ENCODE measurements around the gene ARL3. TPM values are rescaled to one million over a fixed set of nuclear protein-coding genes. Genes with fewer than 3 reads are reported as not detected.

The ARL3 gene
- total RNA-seq, 1 donor from 2014 or later: 15.4 TPM

DNA sequence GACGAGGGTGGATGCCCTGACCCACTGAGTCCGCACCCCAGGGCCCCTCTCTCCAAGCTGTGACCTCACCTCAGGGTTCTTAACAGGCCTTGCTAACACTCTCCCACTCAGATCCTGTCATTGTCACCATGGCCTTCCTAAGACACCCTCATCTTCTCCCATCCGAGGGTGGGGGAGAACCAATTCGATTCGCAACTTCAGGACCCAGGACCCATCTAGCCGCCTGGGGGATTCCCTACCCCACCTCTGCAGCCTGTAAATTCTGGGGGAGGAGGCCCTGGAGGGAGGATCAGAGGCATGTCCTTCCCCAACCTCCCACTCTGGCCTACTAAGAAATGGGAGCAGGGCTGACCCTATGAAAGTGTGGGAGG is 52.6 kb downstream of the ARL3 start:
- ATAC-seq (peak; percentile 3), DNase-seq (ENCODE audit: missing footprints) (no peak)
- intact Hi-C loops (cut with DNase I): no loop called here

GRCh38 chr10:102660888-102661657 is 53.1 kb downstream of the ARL3 start:
- intact Hi-C loops (cut with DNase I): no loop called here
- peak; percentile 87 for DNase-seq (ENCODE audit: missing footprints)
- ATAC-seq: peak; percentile 77

DNA sequence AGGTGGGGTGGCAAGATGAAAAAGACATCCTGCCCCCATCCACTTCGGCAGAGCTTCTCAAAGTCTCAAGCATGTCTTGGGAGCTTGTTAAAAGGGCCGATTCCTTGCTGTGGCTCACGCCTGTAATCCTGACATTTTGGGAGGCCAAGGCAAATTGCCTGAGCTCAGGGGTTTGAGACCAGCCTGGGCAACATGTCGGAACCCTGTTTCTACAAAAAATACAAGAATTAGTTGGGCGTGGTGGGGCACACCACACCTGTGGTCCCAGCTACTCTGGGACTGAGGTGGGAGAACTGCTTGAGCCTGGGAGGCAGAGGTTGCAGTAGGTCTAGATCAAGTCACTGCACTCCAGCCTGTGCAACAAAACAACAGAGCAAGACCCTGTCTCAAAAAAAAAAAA is 55.4 kb downstream of the ARL3 start:
- no peak for DNase-seq (ENCODE audit: missing footprints)
- intact Hi-C loops (cut with DNase I): no loop called here
- ATAC-seq: no peak

DNA sequence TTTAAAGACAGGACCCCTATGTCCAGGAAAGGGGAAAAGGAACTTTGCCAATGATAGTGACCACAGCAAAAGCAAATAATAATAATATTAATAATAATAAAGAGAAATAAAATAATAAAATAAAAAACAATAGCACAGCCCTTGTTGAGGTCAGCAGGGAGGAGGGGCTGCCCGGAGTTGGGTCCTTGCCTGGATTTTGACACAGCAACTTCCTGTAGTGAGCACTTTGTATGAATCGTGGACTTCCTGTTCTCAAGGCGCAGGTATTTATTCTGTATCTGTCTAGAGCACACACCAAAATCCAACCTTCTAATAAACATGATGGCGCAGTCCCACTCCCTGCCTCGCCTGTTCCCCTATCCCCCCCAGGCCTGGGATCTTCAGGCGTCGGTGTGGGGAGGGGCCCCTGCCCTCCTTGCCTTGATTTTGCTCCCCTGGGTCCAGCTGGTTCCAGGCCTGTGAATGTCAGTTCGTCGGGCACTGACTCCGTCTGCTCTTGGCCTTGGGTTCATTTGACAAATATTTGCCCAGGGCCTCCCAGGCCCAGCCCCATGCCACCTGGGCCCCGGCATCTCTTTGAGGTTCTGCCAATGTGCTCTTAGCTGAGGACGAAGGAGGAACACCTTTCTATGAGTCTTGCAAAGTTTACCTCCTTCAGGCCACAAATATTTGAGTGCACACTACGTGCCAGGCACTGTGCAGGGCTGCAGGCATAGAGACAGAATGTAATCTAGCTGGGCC is 56.0 kb downstream of the ARL3 start:
- no peak for DNase-seq (ENCODE audit: missing footprints)
- intact Hi-C loops (cut with DNase I): no loop called here
- ATAC-seq: no peak

GRCh38 chr10:102657451-102657850 is 56.7 kb downstream of the ARL3 start:
- no peak for DNase-seq (ENCODE audit: missing footprints)
- no peak for ATAC-seq
- intact Hi-C loops (cut with DNase I): no loop called here

DNA sequence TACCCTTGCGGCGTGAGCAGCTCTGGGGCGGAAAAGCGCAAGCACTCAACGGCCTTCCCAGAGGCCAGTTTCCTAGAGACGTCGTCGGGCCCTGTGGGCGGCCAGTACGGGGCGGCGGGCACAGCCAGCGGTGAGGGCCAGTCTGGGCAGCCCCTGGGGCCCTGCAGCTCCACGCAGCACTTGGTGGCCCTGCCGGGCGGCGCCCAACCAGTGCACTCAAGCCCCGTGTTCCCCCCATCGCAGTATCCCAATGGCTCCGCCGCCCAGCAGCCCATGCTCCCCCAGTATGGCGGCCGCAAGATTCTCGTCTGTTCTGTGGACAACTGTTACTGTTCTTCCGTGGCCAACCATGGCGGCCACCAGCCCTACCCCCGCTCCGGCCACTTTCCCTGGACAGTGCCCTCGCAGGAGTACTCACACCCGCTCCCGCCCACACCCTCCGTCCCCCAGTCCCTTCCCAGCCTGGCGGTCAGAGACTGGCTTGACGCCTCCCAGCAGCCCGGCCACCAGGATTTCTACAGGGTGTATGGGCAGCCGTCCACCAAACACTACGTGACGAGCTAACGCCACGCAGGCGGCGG is 57.3 kb downstream of the ARL3 start:
- DNase-seq (ENCODE audit: missing footprints): no peak
- intact Hi-C loops (cut with DNase I): no loop called here

GRCh38 chr10:102656026-102656425 is 58.2 kb downstream of the ARL3 start:
- no peak for ATAC-seq
- intact Hi-C loops (cut with DNase I): no loop called here
- DNase-seq (ENCODE audit: missing footprints): peak; percentile 50

More for the DNA sequence above, 57.3 kb downstream of the ARL3 start:
- no peak for ATAC-seq

GRCh38 chr10:102654969-102655368 is 59.2 kb downstream of the ARL3 start:
- ATAC-seq (no peak), DNase-seq (ENCODE audit: missing footprints) (no peak)
- intact Hi-C loops (cut with DNase I): no loop called here

- intact Hi-C loops (cut with DNase I): no loop called here
- ATAC-seq: no peak
- peak; percentile 59 for DNase-seq (ENCODE audit: missing footprints)
Measured at GRCh38 chr10:102654566-102654965, 59.6 kb downstream of the ARL3 start.

DNA sequence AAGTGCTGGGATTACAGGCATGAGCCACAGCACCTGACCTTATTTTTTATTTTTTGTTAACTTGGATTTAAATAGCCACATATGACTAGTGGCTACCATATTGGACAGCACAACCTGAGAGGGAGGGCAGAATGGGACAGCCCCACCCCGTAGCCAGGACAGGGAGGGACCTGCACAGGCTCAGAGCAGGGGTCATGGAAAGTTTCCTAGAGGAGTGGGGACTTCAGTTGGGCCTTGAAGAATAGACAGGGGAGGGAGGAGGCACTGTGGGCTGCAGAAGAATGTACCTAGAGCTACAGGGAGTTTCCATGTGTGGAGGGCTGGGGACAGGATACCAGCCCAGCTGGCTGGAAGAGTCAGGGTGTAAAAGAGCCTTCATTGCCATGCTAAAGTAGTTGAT is 61.1 kb downstream of the ARL3 start:
- intact Hi-C loops (cut with DNase I): no loop called here
- DNase-seq (ENCODE audit: missing footprints): no peak
- no peak for ATAC-seq

DNA sequence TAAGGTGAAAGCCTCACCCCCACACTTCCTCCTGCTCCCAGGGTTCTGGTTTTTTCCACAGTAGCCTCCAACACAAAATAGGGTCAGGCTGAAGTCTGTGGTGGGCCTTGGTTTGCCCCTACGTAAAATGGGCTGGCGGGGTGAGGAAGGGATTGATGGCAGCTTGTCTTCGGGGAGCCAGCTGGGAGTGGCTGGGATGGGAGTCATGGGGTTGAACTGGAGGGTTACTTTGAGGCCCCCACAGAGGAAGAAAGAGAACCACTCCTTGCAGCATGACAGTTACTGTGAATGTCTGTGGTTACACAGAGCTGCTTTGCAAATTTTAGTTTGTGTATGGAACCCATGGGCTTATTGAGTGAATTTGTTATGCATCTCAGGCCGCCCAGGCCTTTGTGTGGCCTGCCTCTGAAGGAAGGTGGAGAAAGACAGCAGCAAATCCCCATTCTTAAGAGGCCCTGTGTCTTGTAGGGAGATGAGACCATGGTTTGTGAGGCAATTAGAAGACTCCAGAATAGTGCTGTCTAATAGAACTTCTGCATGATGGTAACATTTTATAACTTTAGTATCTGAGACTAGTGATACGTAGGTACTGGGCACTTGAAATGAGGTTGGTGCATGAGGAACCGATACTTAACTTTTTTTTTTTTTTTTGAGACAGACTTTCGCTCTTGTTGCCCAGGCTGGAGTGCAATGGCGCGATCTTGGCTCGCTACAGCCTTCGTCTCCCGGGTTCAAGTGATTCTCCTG is 61.9 kb downstream of the ARL3 start:
- peak; percentile 43 for DNase-seq (ENCODE audit: missing footprints)
- intact Hi-C loops (cut with DNase I): no loop called here
- ATAC-seq: no peak

DNA sequence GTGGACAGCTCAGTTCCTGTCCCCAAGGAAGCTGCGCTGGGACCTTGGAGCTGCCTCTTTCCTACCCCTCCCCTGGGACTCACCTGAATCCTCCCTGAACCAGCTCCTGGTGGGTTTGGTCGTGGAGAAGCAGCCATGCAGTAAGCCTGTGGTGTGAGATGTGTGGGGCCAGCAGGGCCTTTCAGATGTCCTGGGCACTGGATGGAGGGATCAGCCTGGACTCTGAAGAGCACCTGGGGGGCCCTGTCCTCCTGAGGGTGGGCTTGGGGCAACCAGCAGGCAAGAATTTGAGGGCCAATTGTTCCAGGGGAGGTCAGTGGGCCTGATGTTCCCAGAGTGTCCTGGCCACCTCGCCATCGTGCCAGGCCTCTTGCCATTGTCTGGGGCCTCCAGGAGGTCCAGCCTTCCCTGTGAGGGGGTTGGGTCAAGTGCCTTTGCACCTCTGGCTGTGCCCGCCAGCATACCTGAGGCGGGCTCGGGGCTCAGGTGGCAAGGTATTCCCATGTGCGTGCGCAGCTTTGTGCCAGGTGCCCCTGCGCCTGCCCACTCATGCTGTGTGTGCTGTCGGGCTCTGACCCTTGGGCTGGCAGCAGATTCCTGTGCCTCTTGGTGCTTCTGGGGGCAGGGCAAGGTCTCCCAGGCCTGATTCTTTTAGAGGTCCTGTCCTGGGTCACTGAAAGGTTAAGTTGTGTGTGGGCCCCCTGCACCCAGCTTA is 62.6 kb downstream of the ARL3 start:
- DNase-seq (ENCODE audit: missing footprints): peak; percentile 52
- ATAC-seq: no peak
- intact Hi-C loops (cut with DNase I): no loop called here

- ATAC-seq (no peak), DNase-seq (ENCODE audit: missing footprints) (no peak)
- intact Hi-C loops (cut with DNase I): no loop called here
Measured at GRCh38 chr10:102650655-102651454, 63.3 kb downstream of the ARL3 start.

DNA sequence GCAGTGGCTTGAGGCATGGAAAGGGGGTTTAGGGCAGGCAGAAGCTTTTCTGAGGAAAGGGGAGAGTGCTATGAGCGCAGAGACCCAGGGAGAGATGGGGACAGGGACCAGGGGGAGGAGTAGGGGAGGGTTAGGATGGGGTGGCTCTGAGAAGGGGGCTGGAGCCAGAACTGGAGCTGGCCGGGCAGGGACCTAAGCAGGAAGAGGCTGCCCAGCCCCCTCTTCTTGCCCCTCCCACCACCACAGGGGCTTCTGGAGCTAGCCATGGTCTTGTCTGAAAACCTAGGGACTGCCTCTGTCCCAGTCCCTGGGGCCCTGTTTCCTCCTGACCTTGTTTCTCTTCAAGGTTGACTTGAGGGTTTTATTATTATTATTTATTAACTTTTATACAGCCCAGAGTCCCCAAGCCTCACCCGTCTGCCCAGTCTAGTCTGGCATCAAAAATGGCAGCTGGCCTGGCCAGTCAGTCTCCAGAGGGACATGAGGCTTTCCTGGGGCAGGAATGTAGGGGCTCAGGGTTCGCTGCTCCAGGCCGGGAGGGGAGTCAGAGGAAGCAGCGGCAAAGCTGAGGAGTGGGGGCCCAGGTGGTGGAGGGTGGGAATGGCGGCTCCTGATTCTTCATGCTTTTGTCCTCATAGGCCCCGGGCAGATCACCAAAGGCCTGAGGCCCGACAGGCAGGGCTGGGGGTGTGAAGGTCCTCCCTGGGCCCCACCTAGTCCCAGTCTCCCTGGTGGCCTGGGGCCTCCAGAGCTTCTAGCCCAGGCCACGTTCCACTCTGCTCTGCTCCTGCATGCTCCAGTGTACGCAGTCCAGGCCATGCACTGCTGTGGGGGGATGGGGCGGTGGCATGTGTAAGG is 64.2 kb downstream of the ARL3 start:
- intact Hi-C loops (cut with DNase I): loop anchor here (10.0 kb wide), 1 partner anchor 125 kb away; no protein-coding TSS in a partner anchor
- DNase-seq (ENCODE audit: missing footprints): no peak

GRCh38 chr10:102648889-102649796 is 65.1 kb downstream of the ARL3 start:
- intact Hi-C loops (cut with DNase I): loop anchor here (10.0 kb wide), 1 partner anchor 126 kb away; no protein-coding TSS in a partner anchor
- ATAC-seq (no peak), DNase-seq (ENCODE audit: missing footprints) (no peak)

More for the DNA sequence above, 64.2 kb downstream of the ARL3 start:
- ATAC-seq: no peak
